Measurements from ENCODE around the gene WAPL. TPM values are rescaled to one million over a fixed set of nuclear protein-coding genes. Genes with fewer than 3 reads are reported as not detected.

The WAPL gene
- total and polyA plus RNA-seq, 2 of the 13 experiments (the other 11 are each of a cell fraction or from before 2014, with no cell fraction given), result 13.2 to 43.5 TPM

GRCh38 chr10:86399879-86400704 lies 121.5 kb downstream of the WAPL start (continued):
- TF ChIP-seq ZNF276 (CRISPR knock-in tag; IDR thresholded peaks at IDR 0.05; ENCODE audit: low read depth) (peak; percentile 65; the same call in 1 of the 2 replicates), ZNF350 (CRISPR knock-in tag; IDR thresholded peaks at IDR 0.05; ENCODE audit: borderline replicate concordance, low read depth) (peak; percentile 64; the same call in 1 of the 2 replicates), HMG20B (CRISPR knock-in tag; conservative IDR thresholded peaks at IDR 0.05) (peak; percentile 57; the same call in 1 of the 2 replicates), ZNF619 (CRISPR knock-in tag; IDR thresholded peaks at IDR 0.05) (peak; percentile 71; the same call in 1 of the 2 replicates), GABPA (IDR thresholded peaks at IDR 0.05; ENCODE audit: low read depth, low read length) (no peak), GABPA (CRISPR knock-in tag; IDR thresholded peaks at IDR 0.05; ENCODE audit: low read depth) (peak; percentile 41; the same call in 1 of the 2 replicates), ZMYM2 (CRISPR knock-in tag; IDR thresholded peaks at IDR 0.05) (no peak; the same call in 1 of the 2 replicates), BCLAF1 (IDR thresholded peaks at IDR 0.05) (no peak), FOXO1 (CRISPR knock-in tag; IDR thresholded peaks at IDR 0.05) (peak; percentile 43), ZNF20 (CRISPR knock-in tag; IDR thresholded peaks at IDR 0.05) (peak; percentile 33; the same call in 1 of the 2 replicates), E2F1 (CRISPR knock-in tag; IDR thresholded peaks at IDR 0.05) (peak; percentile 52; the same call in 1 of the 2 replicates), ZSCAN30 (CRISPR knock-in tag; IDR thresholded peaks at IDR 0.05) (peak; percentile 55; the same call in 1 of the 2 replicates), ZNF768 (CRISPR knock-in tag; IDR thresholded peaks at IDR 0.05) (no peak; the same call in 1 of the 2 replicates), MTERF4 (CRISPR knock-in tag; IDR thresholded peaks at IDR 0.05) (no peak), ZSCAN20 (CRISPR knock-in tag; IDR thresholded peaks at IDR 0.05; ENCODE audit: borderline replicate concordance) (peak; percentile 85; the same call in 1 of the 2 replicates), RAD51 (IDR thresholded peaks at IDR 0.05; ENCODE audit: borderline replicate concordance) (no peak), ZNF33B (CRISPR knock-in tag; IDR thresholded peaks at IDR 0.05) (peak; percentile 61; the same call in 1 of the 2 replicates), CREB3 (CRISPR knock-in tag; IDR thresholded peaks at IDR 0.05) (no peak), RXRA (CRISPR knock-in tag; IDR thresholded peaks at IDR 0.05) (peak; percentile 59; the same call in 1 of the 2 replicates)
